NCI-H345 (cell line): Measurements from ENCODE around the gene EIF4B.

Experiments used
- DNase-seq: peaks from one replicate; lab custom pipeline; 2025; lab: John Stamatoyannopoulos, UW

EIF4B gene

GRCh38 chr12:53047221-53048032 lies 41.2 kb downstream of the EIF4B start:
- peak; percentile 81 for DNase-seq

GRCh38 chr12:53048033-53048779 lies 42.0 kb downstream of the EIF4B start:
- DNase-seq = peak; percentile 11

- DNase-seq = no peak
These were observed 42.6 kb downstream of the EIF4B start for GRCh38 chr12:53048780-53049401.

- no peak for DNase-seq
These were observed 43.5 kb downstream of the EIF4B start, which contains the start of gene TNS2 for GRCh38 chr12:53049571-53050318. Gene TNS2 (plus strand): TSS chr12:53050065. CDS start chr12:53050186, 121 bp downstream.

GRCh38 chr12:53050426-53051057 lies 44.3 kb downstream of the EIF4B start:
- no peak for DNase-seq

GRCh38 chr12:53051058-53051880 lies 45.0 kb downstream of the EIF4B start:
- DNase-seq = no peak

GRCh38 chr12:53051881-53052412 lies 45.7 kb downstream of the EIF4B start:
- DNase-seq = no peak

GRCh38 chr12:53052419-53053217 lies 46.4 kb downstream of the EIF4B start:
- peak; percentile 9 for DNase-seq

- DNase-seq = peak; percentile 81
These were observed 47.2 kb downstream of the EIF4B start for GRCh38 chr12:53053218-53054111.

GRCh38 chr12:53054112-53054878 lies 48.0 kb downstream of the EIF4B start:
- DNase-seq = peak; percentile 96

GRCh38 chr12:53055471-53056266 lies 49.4 kb downstream of the EIF4B start:
- no peak for DNase-seq

- DNase-seq = no peak
These were observed 50.0 kb downstream of the EIF4B start for GRCh38 chr12:53056296-53056695.

GRCh38 chr12:53056901-53057300 lies 50.6 kb downstream of the EIF4B start:
- DNase-seq = no peak

GRCh38 chr12:53057816-53058500 lies 51.7 kb downstream of the EIF4B start:
- DNase-seq = no peak

- no peak for DNase-seq
These were observed 52.6 kb downstream of the EIF4B start for GRCh38 chr12:53058674-53059433.
